ENCODE measurements around the gene TSPAN3.

DNA sequence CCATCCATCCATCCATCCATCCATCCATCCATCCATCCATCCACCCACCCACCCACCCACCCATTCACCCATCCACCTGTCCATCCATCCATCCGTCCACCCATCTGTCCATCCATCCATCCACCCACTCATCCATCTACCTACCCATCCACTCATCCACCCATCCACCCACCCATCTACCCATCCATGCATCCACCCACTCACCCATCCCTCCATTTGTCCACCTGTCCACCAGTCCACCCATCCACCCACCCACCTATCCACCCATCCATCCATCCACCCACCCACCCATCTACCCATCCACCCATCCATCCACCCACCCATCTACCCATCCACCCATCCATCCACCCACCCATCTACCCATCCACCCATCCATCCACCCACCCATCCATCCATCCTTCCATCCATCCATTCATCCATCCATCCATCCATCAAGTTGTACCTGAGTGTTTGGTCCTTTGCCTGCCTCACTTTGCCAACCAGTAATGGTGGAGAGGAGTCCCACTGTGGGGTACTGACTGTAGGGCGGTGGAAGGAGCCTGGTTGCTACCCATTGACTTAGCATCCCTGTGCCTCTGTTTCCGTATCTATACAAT, 58.7 kb downstream of the TSPAN3 start:
- TF ChIP-seq CTCF (IDR thresholded peaks at IDR 0.05; ENCODE audit: insufficient read depth, low read length, poor library complexity, severe bottlenecking) = no peak
- TF ChIP-seq EZH2phosphoT487 (conservative IDR thresholded peaks at IDR 0.05; ENCODE audit: low read length) = no peak
